Measurements from ENCODE around the gene ALG14.

Gene ALG14

GRCh38 chr1:94971491-94971924 is 101.2 kb downstream of the ALG14 start:
- Histone ChIP-seq H3K4me3 (replicated peaks; ENCODE audit: insufficient read depth, low read length) (no peak overlapping the region), H3K27me3 (ENCODE audit: insufficient read depth, poor library complexity, severe bottlenecking) (no peaks in the 10 kb centered on the region), H3K27ac (replicated peaks) (no peak overlapping the region)
- no peak for DNase-seq (ENCODE audit: low read depth in 1 of 2, low spot score in 1 of 2)
- no peak for TF ChIP-seq GABPA (IDR thresholded peaks at IDR 0.05; ENCODE audit: low read depth)
- TF ChIP-seq CTCF (IDR thresholded peaks at IDR 0.05; ENCODE audit: insufficient read depth, low read length), result no peak
- TF ChIP-seq SPI1 (IDR thresholded peaks at IDR 0.05; ENCODE audit: borderline replicate concordance, low read depth), result no peak
- TF ChIP-seq POLR2AphosphoS5 (IDR thresholded peaks at IDR 0.05; ENCODE audit: low read depth), result no peak
- no peak for TF ChIP-seq REST (IDR thresholded peaks at IDR 0.05; ENCODE audit: insufficient replicate concordance, low read depth)

GRCh38 chr1:94970783-94971182 is 102.0 kb downstream of the ALG14 start:
- no peak overlapping the region for H3K4me3 ChIP-seq (replicated peaks; ENCODE audit: insufficient read depth, low read length)
- no peak overlapping the region for H3K27ac ChIP-seq (replicated peaks)
- TF ChIP-seq SPI1 (IDR thresholded peaks at IDR 0.05; ENCODE audit: borderline replicate concordance, low read depth) (no peak), REST (IDR thresholded peaks at IDR 0.05; ENCODE audit: insufficient replicate concordance, low read depth) (no peak), CTCF (IDR thresholded peaks at IDR 0.05; ENCODE audit: insufficient read depth, low read length) (no peak), POLR2AphosphoS5 (IDR thresholded peaks at IDR 0.05; ENCODE audit: low read depth) (no peak), GABPA (IDR thresholded peaks at IDR 0.05; ENCODE audit: low read depth) (no peak)
- no peaks in the 10 kb centered on the region for H3K27me3 ChIP-seq (ENCODE audit: insufficient read depth, poor library complexity, severe bottlenecking)
- DNase-seq (ENCODE audit: low read depth in 1 of 2, low spot score in 1 of 2), result no peak

- H3K27ac ChIP-seq (replicated peaks), result no peak overlapping the region
- H3K27me3 ChIP-seq (ENCODE audit: insufficient read depth, poor library complexity, severe bottlenecking), result no peaks in the 10 kb centered on the region
- no peak for DNase-seq (ENCODE audit: low read depth in 1 of 2, low spot score in 1 of 2)
- no peak overlapping the region for H3K4me3 ChIP-seq (replicated peaks; ENCODE audit: insufficient read depth, low read length)
- TF ChIP-seq GABPA (IDR thresholded peaks at IDR 0.05; ENCODE audit: low read depth) (no peak), POLR2AphosphoS5 (IDR thresholded peaks at IDR 0.05; ENCODE audit: low read depth) (no peak), SPI1 (IDR thresholded peaks at IDR 0.05; ENCODE audit: borderline replicate concordance, low read depth) (no peak), REST (IDR thresholded peaks at IDR 0.05; ENCODE audit: insufficient replicate concordance, low read depth) (no peak), CTCF (IDR thresholded peaks at IDR 0.05; ENCODE audit: insufficient read depth, low read length) (no peak)
These were observed 103.6 kb downstream of the ALG14 start for GRCh38 chr1:94969137-94969536.
